Astrocyte (in vitro differentiated cells and primary cell): ENCODE measurements around the gene PHAF1. TPM values are rescaled to one million over a fixed set of nuclear protein-coding genes. Genes with fewer than 3 reads are reported as not detected.

ENCODE experiments used
- DNase-seq: peaks from one replicate; pipeline ENCODE4 v3.0.0-alpha.2; 2010; ENCODE audit warnings: low read depth
- FAIRE-seq: peaks from 2 replicates; lab custom pipeline; 2011; peaks lifted over from hg19 to GRCh38; lab: Jason Lieb, UNC
- H2AFZ ChIP-seq: 2 replicates; pipeline ENCODE4 v1.6.0; 2012; ENCODE audit warnings: low read depth, low read length, inconsistent platforms
- H3K27ac ChIP-seq: 2 replicates; pipeline ENCODE4 v1.5.1; 2011; ENCODE audit warnings: low read depth, low read length, inconsistent platforms
- H3K27me3 ChIP-seq: 2 replicates; pipeline ENCODE4 v1.6.0; 2011; ENCODE audit warnings: low read length, inconsistent platforms; ENCODE audit not compliant: insufficient read depth
- H3K36me3 ChIP-seq: 2 replicates; pipeline ENCODE4 v1.5.1; 2011; ENCODE audit warnings: low read length, inconsistent platforms; ENCODE audit not compliant: insufficient read depth
- H3K4me1 ChIP-seq: 2 replicates; pipeline ENCODE4 v1.5.1; 2011; ENCODE audit warnings: low read length, inconsistent platforms; ENCODE audit not compliant: insufficient read depth
- H3K4me2 ChIP-seq: 2 replicates; pipeline ENCODE4 v1.6.0; 2012; ENCODE audit warnings: low read length, inconsistent platforms
- H3K4me3 ChIP-seq: 2 replicates; pipeline ENCODE4 v1.5.1; 2011; ENCODE audit warnings: low read depth, mild to moderate bottlenecking, low read length, inconsistent platforms; ENCODE audit not compliant: insufficient read depth
- H3K79me2 ChIP-seq: 2 replicates; pipeline ENCODE4 v1.6.0; 2012; ENCODE audit warnings: mild to moderate bottlenecking, low read length, inconsistent platforms; ENCODE audit not compliant: insufficient read depth
- H3K9ac ChIP-seq: 2 replicates; pipeline ENCODE4 v1.6.0; 2012; ENCODE audit warnings: mild to moderate bottlenecking, low read length, inconsistent platforms
- H3K9me3 ChIP-seq: 2 replicates; pipeline ENCODE4 v1.5.1; 2012; ENCODE audit warnings: low read depth, mild to moderate bottlenecking, low read length, inconsistent platforms; ENCODE audit not compliant: insufficient read depth
- H4K20me1 ChIP-seq: 2 replicates; pipeline ENCODE4 v1.6.0; 2012; ENCODE audit warnings: low read length, inconsistent platforms; ENCODE audit not compliant: insufficient read depth
- H3K27ac Mint-ChIP-seq: one replicate; pipeline ENCODE4 v1.8.0; 2021; ENCODE audit warnings: mild to moderate bottlenecking, mixed read lengths; ENCODE audit not compliant: unreplicated experiment
- H3K27me3 Mint-ChIP-seq: one replicate; pipeline ENCODE4 v1.8.0; 2021; ENCODE audit warnings: low read depth, mixed read lengths; ENCODE audit not compliant: unreplicated experiment
- H3K36me3 Mint-ChIP-seq: one replicate; pipeline ENCODE4 v1.8.0; 2021; ENCODE audit warnings: low read depth, mixed read lengths; ENCODE audit not compliant: unreplicated experiment
- H3K4me1 Mint-ChIP-seq: one replicate; pipeline ENCODE4 v1.8.0; 2021; ENCODE audit warnings: low read depth, mixed read lengths; ENCODE audit not compliant: unreplicated experiment
- H3K4me3 Mint-ChIP-seq: one replicate; pipeline ENCODE4 v1.8.0; 2021; ENCODE audit warnings: mild to moderate bottlenecking, moderate library complexity, mixed read lengths; ENCODE audit not compliant: unreplicated experiment
- H3K9me3 Mint-ChIP-seq: one replicate; pipeline ENCODE4 v1.8.0; 2021; ENCODE audit warnings: mild to moderate bottlenecking, mixed read lengths; ENCODE audit not compliant: unreplicated experiment
- CTCF ChIP-seq: IDR thresholded peaks from 2 replicates; pipeline ENCODE4 v1.5.1; 2011; ENCODE audit warnings: low read depth, mild to moderate bottlenecking, inconsistent platforms, low read length, moderate library complexity; ENCODE audit not compliant: insufficient read depth
- EZH2 ChIP-seq: IDR thresholded peaks from 2 replicates; pipeline ENCODE4 v1.6.1; 2012; ENCODE audit warnings: mild to moderate bottlenecking, low read length, inconsistent platforms; ENCODE audit not compliant: insufficient read depth
- total RNA-seq: library from RNA; stranded (reverse); gene quantifications from 2 replicates; pipeline ENCODE4 v1.2.1, GENCODE V29; 2021

PHAF1 gene
- total RNA-seq, 1 donor from 2014 or later = 17.1 TPM

- no peaks in the 10 kb centered on the region for H3K9me3 Mint-ChIP-seq
- H3K36me3 Mint-ChIP-seq = peaks cover 9% of the 10 kb centered on the region
- Histone ChIP-seq H3K9me3 (no peaks in the 10 kb centered on the region), H3K4me3 (peak overlapping the region; percentile 89), H4K20me1 (peaks cover 19% of the 10 kb centered on the region), H3K36me3 (no peaks in the 10 kb centered on the region), H3K27me3 (no peaks in the 10 kb centered on the region), H3K79me2 (peaks cover 40% of the 10 kb centered on the region), H3K4me2 (peak overlapping the region; percentile 85), H2AFZ (peak overlapping the region; percentile 92), H3K9ac (peak overlapping the region; percentile 88), H3K4me1 (peaks cover 17% of the 10 kb centered on the region), H3K27ac (peak overlapping the region; percentile 44)
- DNase-seq = no peak
- H3K4me1 Mint-ChIP-seq = peaks cover 7% of the 10 kb centered on the region
- TF ChIP-seq EZH2 (no peak), CTCF (no peak)
- peak overlapping the region; percentile 100 for H3K4me3 Mint-ChIP-seq
- FAIRE-seq = no peak
- no peaks in the 10 kb centered on the region for H3K27me3 Mint-ChIP-seq
- H3K27ac Mint-ChIP-seq = peak overlapping the region; percentile 50
Measured at GRCh38 chr16:67108931-67109406, 772 bp upstream of the PHAF1 start.

- no peak overlapping the region for H3K4me3 Mint-ChIP-seq
- Histone ChIP-seq H3K9ac (no peak overlapping the region), H3K4me2 (no peak overlapping the region), H3K36me3 (no peaks in the 10 kb centered on the region), H3K9me3 (no peaks in the 10 kb centered on the region), H2AFZ (no peak overlapping the region), H3K4me3 (no peak overlapping the region), H3K27ac (no peak overlapping the region), H3K27me3 (no peaks in the 10 kb centered on the region), H3K79me2 (peaks cover 65% of the 10 kb centered on the region), H3K4me1 (peaks cover 26% of the 10 kb centered on the region), H4K20me1 (peaks cover 35% of the 10 kb centered on the region)
- DNase-seq (no peak), FAIRE-seq (no peak)
- H3K9me3 Mint-ChIP-seq = no peaks in the 10 kb centered on the region
- H3K36me3 Mint-ChIP-seq = peaks cover 11% of the 10 kb centered on the region
- H3K27me3 Mint-ChIP-seq = no peaks in the 10 kb centered on the region
- TF ChIP-seq EZH2 (no peak), CTCF (no peak)
- peak overlapping the region; percentile 27 for H3K27ac Mint-ChIP-seq
- peaks cover 31% of the 10 kb centered on the region for H3K4me1 Mint-ChIP-seq
Measured at GRCh38 chr16:67111951-67112444, 2.3 kb downstream of the PHAF1 start.
